Esophagus squamous epithelium (tissue), 4 donors: ENCODE results near the gene SMAD5.

Source experiments
- POLR2A ChIP-seq, 4 donors: fragments of 450-650 bp; IDR thresholded peaks; one replicate each; pipeline ENCODE4 v1.6.1; 2017; ENCODE audit warnings: antibody characterized with exemption in 4 of 4, mild to moderate bottlenecking in 4 of 4, moderate library complexity in 3 of 4
- TF ChIP-seq, protein P1 (sequence below), 6 experiments: fragments of 450-650 bp in 4 of 6; fragments of 200-600 bp in 2 of 6; sonication (generic) in 2 of 6; IDR thresholded peaks; one replicate each; pipeline ENCODE4 v1.5.1; 2016 to 2019; ENCODE audit warnings: antibody characterized with exemption in 6 of 6, mild to moderate bottlenecking in 4 of 6, moderate library complexity in 4 of 6

DNA sequence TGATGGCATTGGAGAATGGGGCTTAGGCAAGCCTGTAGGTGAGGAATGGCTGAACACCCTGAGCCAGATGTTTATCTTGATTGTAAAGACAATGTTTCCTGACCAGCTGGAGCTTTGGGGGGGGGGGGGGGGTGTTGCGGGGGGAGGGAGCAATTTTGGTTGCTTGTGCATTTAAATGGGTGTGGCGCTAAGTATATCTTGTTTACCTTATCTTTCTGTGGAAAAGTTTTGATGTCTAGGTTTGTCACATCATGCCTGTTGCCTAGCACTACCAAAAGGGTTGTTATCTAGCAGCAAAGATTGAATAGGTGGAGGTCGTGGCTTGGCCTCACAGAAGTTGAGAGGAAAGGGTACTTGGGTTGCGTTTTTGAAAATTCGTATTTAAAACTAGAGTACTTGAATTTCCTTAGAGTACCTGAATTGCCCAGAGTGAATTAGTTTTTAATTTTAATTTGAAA is 1.3 kb downstream of the SMAD5 start:
- TF ChIP-seq, protein P1, sequence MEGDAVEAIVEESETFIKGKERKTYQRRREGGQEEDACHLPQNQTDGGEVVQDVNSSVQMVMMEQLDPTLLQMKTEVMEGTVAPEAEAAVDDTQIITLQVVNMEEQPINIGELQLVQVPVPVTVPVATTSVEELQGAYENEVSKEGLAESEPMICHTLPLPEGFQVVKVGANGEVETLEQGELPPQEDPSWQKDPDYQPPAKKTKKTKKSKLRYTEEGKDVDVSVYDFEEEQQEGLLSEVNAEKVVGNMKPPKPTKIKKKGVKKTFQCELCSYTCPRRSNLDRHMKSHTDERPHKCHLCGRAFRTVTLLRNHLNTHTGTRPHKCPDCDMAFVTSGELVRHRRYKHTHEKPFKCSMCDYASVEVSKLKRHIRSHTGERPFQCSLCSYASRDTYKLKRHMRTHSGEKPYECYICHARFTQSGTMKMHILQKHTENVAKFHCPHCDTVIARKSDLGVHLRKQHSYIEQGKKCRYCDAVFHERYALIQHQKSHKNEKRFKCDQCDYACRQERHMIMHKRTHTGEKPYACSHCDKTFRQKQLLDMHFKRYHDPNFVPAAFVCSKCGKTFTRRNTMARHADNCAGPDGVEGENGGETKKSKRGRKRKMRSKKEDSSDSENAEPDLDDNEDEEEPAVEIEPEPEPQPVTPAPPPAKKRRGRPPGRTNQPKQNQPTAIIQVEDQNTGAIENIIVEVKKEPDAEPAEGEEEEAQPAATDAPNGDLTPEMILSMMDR (IDR thresholded peaks at IDR 0.05), result no peak
- no peak for TF ChIP-seq POLR2A (IDR thresholded peaks at IDR 0.05)
